SK-N-DZ (cell line): ENCODE measurements around the gene LEAP2.
"Not testable (repeated sequence)": the region's sequence is repeated elsewhere in the genome, so short reads cannot be mapped to it uniquely, and the experiment has no call there.

Experiments
- DNase-seq: peaks from one replicate; pipeline ENCODE4 v3.0.0-alpha.2; 2015; ENCODE audit warnings: low spot score

The LEAP2 gene

DNA sequence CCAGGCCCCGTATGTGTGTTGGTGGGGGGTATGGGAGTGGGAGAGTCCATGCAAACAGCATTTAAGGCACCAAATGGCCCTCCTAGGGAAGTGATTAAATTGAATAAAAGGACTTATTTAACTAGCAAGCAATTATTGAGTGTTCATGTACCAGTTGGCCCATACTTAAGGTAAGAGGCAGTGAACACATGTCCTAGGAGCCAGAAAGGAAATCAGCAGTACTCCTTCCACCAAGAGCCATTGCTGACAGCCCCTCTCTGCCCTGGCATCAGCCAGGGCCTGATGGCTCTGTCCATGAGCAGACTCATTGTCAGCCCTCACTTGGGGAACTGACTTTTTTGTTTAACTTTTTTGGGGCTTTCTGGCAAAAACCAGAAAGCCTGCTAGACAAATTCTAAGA is 32.6 kb upstream of the LEAP2 start:
- DNase-seq, result no peak

GRCh38 chr5:132841305-132841704 is 32.2 kb upstream of the LEAP2 start:
- no peak for DNase-seq

DNA sequence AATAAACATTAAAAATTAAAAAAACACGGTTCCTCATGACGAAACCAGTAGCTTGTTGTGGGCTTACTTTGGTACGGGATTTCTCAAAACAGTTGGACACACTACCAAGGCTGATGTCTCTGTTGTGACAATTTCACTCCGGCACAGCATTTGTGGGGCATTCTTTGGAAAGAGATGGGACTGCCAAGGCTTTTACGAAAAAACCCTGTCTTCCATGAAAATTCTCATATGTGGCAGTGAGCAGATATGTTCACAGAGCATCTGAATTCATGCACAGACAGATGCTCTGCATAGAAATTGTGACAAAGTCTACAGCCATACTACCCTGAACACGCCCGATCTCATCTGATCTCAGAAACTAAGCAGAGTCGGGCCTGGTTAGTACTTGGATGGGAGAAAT is 25.2 kb upstream of the LEAP2 start:
- no peak for DNase-seq

DNA sequence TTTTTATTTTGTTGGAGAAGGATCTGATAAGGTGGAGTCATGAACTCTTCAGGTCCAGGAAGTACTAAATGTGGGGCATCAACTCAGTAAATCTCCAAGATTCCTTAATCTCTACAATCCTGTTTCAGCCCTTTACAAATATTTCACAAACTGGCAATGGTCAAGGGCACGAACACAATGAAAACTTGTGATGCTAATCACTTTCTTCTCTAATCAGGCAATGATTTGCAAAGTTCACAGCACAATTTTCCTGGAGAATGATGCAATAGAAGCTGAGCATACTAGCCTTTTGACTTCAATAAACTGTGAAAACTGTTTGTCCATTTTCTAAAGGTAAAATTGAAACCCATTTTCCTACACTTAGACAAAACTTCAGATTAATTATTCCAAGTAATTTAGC is 24.1 kb upstream of the LEAP2 start:
- DNase-seq, result no peak

GRCh38 chr5:132850066-132850465 is 23.4 kb upstream of the LEAP2 start:
- DNase-seq, result no peak

DNA sequence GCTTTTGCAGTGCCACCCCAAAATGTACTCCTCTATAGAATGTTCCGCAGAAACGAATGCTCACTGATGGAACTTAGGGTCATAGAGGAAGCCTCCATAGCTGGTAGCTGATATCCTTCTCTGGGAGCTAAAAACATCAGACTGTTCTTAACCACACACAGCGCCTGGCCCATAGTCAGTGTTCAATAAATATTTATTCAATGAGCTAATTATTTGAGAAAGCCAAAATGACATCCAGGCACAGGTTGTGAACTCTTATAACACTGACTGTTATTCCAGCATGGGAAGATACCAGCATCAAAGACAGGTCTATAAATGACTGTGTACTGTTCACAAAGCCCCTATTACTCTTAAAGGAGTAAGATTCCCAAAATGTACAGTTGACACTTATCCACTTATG is 20.1 kb upstream of the LEAP2 start:
- no peak for DNase-seq

DNA sequence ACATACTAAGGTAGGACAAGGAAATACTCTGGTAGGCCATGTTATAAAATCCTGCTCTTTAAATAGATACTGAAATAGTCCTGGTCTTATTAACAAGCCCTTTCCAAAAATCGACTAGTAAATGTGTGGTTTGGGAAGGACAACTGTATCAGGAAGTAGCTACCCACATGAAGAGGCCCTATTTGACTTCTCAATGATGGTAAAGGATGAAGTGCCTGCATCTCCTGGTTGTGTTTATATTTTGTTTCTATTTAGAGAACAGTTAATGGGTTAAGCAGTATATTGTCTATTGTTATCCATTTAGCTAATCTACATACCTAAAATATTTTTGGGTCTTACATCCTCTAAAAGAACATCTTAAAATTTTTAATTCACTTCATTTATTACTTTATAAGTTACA is 19.7 kb upstream of the LEAP2 start:
- no peak for DNase-seq

DNA sequence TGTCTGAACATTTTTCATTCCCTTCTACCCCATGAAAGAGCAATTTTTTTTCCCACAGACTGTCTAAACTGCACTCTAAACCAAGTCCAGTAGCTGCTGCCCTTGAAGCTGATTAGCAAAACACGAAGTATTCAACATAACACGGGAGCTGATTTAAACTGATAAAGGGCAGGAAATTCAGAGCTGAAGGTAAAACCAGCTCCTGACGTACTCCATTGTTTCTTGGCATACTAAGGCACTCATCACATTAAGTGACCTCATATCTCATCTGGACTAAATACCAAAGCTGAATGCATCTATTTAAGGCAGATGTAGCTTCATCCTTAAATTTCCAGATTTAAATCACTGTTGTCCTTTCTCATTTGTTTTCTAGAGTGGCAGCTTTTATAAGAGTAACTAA is 19.2 kb upstream of the LEAP2 start:
- no peak for DNase-seq

DNA sequence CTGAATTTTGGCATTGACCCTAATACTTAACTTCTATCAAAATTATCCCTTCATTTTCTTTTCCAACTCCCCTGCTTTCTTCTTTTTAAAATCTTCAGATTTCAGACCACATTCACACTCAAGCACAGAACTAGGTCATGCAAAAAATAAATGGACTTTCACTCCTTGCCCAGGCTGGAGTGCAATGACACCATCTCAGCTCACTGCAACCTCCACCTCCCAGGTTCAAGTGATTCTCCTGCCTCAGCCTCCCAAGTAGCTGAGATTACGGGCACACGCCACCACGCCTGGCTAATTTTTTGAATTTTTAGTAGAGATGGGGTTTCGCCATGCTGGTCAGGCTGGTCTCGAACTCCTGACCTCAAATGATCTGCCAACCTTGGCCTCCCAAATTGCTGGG is 18.5 kb upstream of the LEAP2 start:
- not testable (repeated sequence) for DNase-seq

DNA sequence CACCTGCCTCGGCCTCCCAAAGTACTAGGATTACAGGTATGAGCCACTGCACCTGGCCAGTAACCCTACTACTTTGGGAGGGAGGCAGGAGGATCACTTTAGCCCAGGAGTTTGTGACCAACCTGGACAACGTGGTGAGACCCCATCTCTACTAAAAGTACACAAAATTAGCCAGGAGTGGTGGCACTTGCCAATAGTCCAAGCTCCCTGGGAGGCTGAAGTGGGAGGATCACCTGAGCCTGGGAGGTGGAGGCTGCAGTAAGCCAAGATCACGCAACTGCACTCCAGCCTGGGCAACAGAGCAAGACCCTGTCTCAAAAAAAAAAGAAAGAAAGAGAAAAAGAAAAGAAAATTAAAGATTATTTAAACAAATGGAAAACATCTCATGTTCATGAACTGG is 17.5 kb upstream of the LEAP2 start:
- no peak for DNase-seq

DNA sequence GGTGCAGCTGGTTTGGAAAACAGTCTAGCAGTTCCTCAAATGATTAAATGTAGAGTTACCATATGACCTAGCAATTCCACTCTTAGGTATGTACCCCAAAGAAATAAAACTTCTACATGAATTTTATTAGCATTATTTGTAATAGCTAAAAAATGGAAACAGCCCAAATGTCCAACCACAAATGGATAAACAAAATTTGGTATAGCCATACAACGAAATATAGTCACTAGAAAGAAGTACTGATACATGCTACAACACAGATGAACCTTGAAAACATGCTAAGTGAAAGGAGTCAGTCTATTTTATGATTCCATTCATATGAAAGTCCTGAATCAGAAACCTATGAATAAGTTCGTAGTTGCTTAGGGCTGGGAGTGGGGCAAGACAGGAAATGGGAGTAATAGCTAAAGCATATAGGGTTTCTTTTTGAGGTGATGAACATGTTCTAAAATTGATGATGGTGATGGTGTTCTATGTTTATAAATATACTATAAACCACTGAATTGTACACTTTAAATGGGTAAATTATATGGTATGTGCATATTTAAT is 13.5 kb upstream of the LEAP2 start:
- DNase-seq, result no peak

DNA sequence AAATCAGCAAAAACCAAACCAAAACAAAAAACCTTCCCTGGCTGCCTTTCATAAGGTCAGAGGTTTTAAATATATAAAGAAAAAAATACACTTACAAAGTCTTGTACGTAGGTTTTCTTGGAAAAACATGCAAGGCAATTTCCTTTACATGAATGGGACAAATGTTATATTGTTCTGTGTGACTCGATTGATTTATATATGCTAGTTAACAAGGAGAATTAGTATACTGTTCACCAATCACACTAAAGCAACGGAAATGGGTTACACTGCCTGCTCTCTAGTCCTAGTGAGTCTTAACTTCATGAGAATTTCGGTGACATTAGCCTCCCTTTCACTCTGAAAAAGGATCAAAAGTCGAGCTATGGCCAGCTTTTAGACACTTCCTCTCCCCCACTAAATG is 12.7 kb upstream of the LEAP2 start:
- DNase-seq, result no peak

DNA sequence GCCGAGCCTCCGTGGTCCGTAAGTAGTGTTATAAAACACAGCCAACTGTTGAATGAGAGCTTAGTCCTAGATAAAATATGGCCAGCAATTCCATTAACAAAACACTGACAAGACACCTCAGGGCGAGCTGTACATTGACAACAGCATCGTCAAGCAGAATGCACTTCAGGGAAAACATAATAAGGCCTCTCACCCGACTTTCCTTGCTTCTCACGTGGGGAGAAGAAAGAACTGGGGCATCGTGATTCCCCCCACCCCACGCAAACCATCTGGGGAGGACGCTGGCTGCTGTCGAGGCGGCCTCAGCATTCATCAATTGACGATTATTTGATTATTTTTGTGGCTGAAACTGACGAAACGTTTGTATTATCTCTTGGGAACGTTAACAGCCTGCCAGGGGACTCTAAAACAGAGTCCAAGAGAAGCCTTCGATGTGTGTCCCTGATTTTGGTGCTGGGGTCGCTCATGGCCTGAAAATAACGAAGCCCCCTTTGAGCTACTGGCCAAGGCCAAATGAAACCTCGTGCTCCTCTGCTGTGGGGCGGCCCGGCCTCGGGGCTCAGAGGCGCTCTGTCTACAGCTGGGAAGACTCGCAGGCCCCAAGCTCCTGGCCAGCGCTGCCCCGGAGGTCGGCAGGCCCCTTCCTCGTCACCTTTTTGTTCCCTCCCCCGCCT is 7.7 kb upstream of the LEAP2 start:
- peak; percentile 11 for DNase-seq

- peak; percentile 100 for DNase-seq
Measured at GRCh38 chr5:132866342-132867045, 7.0 kb upstream of the LEAP2 start, which contains the start of the genes GDF9 and UQCRQ. Gene GDF9, minus strand, starts transcription at chr5:132866469. Its CDS starts 1,936 bp downstream, at chr5:132864533. Gene UQCRQ, plus strand, starts transcription at chr5:132866642. Its CDS starts 240 bp downstream, at chr5:132866882.

DNA sequence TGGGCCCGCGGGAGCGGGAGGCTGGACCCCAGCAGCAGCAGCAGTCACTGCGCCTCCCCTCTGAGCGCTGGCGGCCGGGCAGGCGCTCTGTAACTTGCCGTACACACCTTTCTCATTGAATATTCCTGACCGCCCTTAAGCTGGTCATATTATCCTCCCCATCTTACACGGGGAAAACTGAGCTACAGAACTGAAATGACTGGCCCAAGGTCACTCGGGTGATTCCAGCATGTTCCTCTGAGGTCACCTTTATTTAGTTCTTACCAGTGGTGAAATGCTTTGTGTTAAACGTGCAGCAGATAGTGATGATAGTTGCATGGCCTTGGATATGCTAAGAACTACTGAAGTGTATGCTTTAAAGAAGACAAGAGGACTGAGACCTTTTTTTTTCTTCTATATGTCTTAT is 6.4 kb upstream of the LEAP2 start:
- no peak for DNase-seq

DNA sequence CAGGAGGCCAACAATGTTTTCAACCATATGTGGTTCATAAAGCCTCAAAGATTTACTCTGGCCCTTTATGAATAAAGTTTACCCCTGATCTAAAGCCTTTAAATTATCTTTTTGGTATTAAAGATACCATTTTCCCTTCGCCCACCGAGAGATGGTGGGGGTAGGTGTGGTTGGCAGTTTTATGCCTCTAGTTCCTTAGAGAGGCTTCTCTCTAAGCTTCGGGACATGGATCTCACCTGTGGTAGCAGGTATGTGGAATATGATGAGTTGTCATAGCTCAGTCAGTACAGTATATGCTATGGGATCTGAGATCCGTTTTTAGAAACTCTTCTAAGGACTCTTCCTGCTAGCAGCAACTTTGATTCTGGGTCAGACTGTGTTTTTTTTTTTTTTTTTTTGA is 4.7 kb upstream of the LEAP2 start:
- DNase-seq, result no peak

GRCh38 chr5:132870801-132871200 is 2.7 kb upstream of the LEAP2 start:
- no peak for DNase-seq

GRCh38 chr5:132871459-132872284 is 1.8 kb upstream of the LEAP2 start:
- DNase-seq, result no peak

- DNase-seq, result no peak
Measured at GRCh38 chr5:132872788-132873118, 715 bp upstream of the LEAP2 start.

DNA sequence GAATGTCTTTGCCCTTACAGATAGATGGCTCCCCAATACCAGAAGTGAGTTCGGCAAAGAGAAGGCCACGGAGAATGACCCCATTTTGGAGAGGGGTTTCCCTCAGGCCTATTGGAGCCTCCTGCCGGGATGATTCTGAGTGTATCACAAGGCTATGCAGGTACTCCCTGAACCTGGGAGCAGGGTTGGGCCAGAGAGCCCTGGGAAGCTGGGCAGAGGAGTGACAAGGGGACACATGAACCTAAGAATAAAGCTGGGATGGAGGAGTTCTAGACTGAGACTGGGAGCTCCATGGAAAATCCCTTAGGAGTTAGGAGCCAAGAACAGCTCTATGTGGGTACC is 433 bp downstream of the LEAP2 start:
- no peak for DNase-seq

DNA sequence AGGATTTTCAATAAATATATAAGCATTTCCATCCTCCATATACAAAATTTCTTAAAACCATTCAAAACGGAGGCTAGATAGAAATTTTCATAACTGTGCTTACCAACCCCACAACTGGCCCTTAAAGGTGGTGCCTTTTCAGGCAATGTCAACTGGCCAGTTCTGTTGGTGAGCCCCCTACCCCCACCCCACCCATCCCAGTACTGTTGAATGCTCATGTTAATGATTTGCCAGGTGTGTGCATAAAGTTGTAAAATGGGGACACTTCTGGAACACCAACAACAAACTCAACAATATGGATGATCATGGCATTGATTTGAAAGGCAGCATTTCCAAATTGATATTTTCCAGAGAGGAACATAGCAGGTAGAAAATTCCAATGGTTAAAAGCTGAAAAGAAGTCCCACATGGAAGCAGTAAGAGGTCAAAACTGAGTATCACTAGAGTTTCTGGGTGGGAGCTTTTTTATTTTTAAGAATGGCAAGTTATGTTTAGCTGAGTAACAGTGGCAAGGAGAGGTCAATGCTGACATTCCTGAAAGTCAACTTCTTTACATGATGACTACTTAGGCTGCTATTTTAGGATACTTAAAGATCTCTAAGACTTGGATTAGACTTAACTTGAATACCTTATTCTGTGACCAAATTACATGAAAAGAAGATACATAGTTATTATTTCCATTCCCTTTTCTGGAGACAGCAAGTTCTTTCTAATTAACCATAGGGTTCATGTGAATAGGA is 2.7 kb downstream of the LEAP2 start:
- DNase-seq, result no peak

GRCh38 chr5:132877466-132877865 is 4.0 kb downstream of the LEAP2 start:
- no peak for DNase-seq
